ENCODE measurements around the gene AMOTL1.

AMOTL1 gene

DNA sequence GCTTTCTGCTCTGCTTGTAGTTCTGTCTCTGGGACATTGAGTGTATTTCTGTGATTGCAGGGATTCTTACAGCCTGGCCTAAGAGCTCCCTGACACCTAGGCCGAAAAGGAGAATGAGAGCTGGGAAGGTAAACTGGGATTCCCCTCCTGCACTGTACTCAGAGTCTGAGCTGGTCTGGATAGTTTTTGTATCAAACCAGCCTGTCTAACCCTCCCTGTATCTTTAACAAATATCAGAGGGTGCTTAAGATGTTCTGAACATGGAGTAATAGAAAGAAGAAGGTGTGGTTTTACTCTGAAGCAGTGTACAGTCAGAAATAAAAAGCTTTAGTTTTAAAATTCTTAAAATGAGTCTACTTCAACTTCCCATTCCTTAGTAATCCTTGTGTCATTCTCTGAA, 57.3 kb downstream of the AMOTL1 start:
- Histone ChIP-seq H3K9ac (ENCODE audit: insufficient read length, low read depth) (no peak overlapping the region), H3K4me1 (ENCODE audit: insufficient read depth, insufficient read length) (no peaks in the 10 kb centered on the region), H3K4me3 (ENCODE audit: insufficient read length, low read depth) (no peak overlapping the region), H3K9me3 (ENCODE audit: insufficient read depth, low read length) (no peaks in the 10 kb centered on the region), H3K36me3 (ENCODE audit: insufficient read depth, insufficient read length, low read length) (peaks cover 86% of the 10 kb centered on the region), H3K27me3 (ENCODE audit: insufficient read depth, insufficient read length) (no peaks in the 10 kb centered on the region)
- DNase-seq (ENCODE audit: low read depth, low spot score), result no peak
- TF ChIP-seq ZNF274 (IDR thresholded peaks at IDR 0.05; ENCODE audit: low read depth, low read length) (no peak), SUZ12 (IDR thresholded peaks at IDR 0.05; ENCODE audit: extremely low read depth, insufficient read depth, insufficient read length) (no peak), YY1 (IDR thresholded peaks at IDR 0.05; ENCODE audit: insufficient read depth, insufficient read length) (no peak)

- TF ChIP-seq SUZ12 (IDR thresholded peaks at IDR 0.05; ENCODE audit: extremely low read depth, insufficient read depth, insufficient read length), result no peak
- TF ChIP-seq YY1 (IDR thresholded peaks at IDR 0.05; ENCODE audit: insufficient read depth, insufficient read length), result no peak
- no peak for TF ChIP-seq ZNF274 (IDR thresholded peaks at IDR 0.05; ENCODE audit: low read depth, low read length)
Observed at GRCh38 chr11:94826415-94826814, 58.3 kb downstream of the AMOTL1 start.

DNA sequence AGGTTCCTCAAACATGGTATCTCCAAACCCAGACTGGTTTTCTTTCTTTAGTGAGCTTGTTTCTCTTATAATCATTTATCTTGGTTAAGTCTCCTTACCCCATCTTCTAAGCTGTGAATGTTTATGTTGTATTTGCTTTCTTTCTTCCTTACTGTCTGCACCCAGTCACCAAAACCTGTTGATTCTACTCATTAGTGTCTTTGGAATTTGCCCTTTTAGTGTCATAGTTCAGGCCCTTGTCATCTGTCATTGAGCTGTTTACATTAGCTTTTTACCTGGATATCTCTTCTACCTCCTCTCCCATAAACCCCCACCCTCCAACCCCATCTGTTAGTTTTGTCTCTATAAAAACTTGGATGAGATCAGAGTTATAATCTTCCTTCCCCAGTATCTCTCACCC, 59.9 kb downstream of the AMOTL1 start:
- DNase-seq (ENCODE audit: low read depth, low spot score), result no peak

More at GRCh38 chr11:94826415-94826814, 58.3 kb downstream of the AMOTL1 start:
- Histone ChIP-seq H3K4me1 (ENCODE audit: insufficient read depth, insufficient read length) (no peaks in the 10 kb centered on the region), H3K9ac (ENCODE audit: insufficient read length, low read depth) (no peak overlapping the region), H3K9me3 (ENCODE audit: insufficient read depth, low read length) (no peaks in the 10 kb centered on the region), H3K27me3 (ENCODE audit: insufficient read depth, insufficient read length) (no peaks in the 10 kb centered on the region), H3K36me3 (ENCODE audit: insufficient read depth, insufficient read length, low read length) (peaks cover 87% of the 10 kb centered on the region), H3K4me3 (ENCODE audit: insufficient read length, low read depth) (no peak overlapping the region)
- DNase-seq (ENCODE audit: low read depth, low spot score), result no peak

GRCh38 chr11:94830722-94831510, 62.8 kb downstream of the AMOTL1 start:
- Histone ChIP-seq H3K9me3 (ENCODE audit: insufficient read depth, low read length) (no peaks in the 10 kb centered on the region), H3K9ac (ENCODE audit: insufficient read length, low read depth) (no peak overlapping the region), H3K36me3 (ENCODE audit: insufficient read depth, insufficient read length, low read length) (peaks cover 77% of the 10 kb centered on the region), H3K4me1 (ENCODE audit: insufficient read depth, insufficient read length) (no peaks in the 10 kb centered on the region), H3K27me3 (ENCODE audit: insufficient read depth, insufficient read length) (no peaks in the 10 kb centered on the region), H3K4me3 (ENCODE audit: insufficient read length, low read depth) (no peak overlapping the region)
- no peak for TF ChIP-seq YY1 (IDR thresholded peaks at IDR 0.05; ENCODE audit: insufficient read depth, insufficient read length)
- TF ChIP-seq SUZ12 (IDR thresholded peaks at IDR 0.05; ENCODE audit: extremely low read depth, insufficient read depth, insufficient read length), result no peak
- no peak for DNase-seq (ENCODE audit: low read depth, low spot score)

More for the DNA sequence above, 59.9 kb downstream of the AMOTL1 start:
- H3K9ac ChIP-seq (ENCODE audit: insufficient read length, low read depth), result no peak overlapping the region
- no peaks in the 10 kb centered on the region for H3K27me3 ChIP-seq (ENCODE audit: insufficient read depth, insufficient read length)
- no peaks in the 10 kb centered on the region for H3K9me3 ChIP-seq (ENCODE audit: insufficient read depth, low read length)
- no peaks in the 10 kb centered on the region for H3K4me1 ChIP-seq (ENCODE audit: insufficient read depth, insufficient read length)
- H3K4me3 ChIP-seq (ENCODE audit: insufficient read length, low read depth), result no peak overlapping the region
- TF ChIP-seq YY1 (IDR thresholded peaks at IDR 0.05; ENCODE audit: insufficient read depth, insufficient read length) (no peak), SUZ12 (IDR thresholded peaks at IDR 0.05; ENCODE audit: extremely low read depth, insufficient read depth, insufficient read length) (no peak), ZNF274 (IDR thresholded peaks at IDR 0.05; ENCODE audit: low read depth, low read length) (no peak)
- peaks cover 88% of the 10 kb centered on the region for H3K36me3 ChIP-seq (ENCODE audit: insufficient read depth, insufficient read length, low read length)

GRCh38 chr11:94831529-94831928, 63.4 kb downstream of the AMOTL1 start:
- H3K9me3 ChIP-seq (ENCODE audit: insufficient read depth, low read length), result no peaks in the 10 kb centered on the region
- TF ChIP-seq YY1 (IDR thresholded peaks at IDR 0.05; ENCODE audit: insufficient read depth, insufficient read length) (no peak), SUZ12 (IDR thresholded peaks at IDR 0.05; ENCODE audit: extremely low read depth, insufficient read depth, insufficient read length) (no peak), ZNF274 (IDR thresholded peaks at IDR 0.05; ENCODE audit: low read depth, low read length) (no peak)
- peaks cover 76% of the 10 kb centered on the region for H3K36me3 ChIP-seq (ENCODE audit: insufficient read depth, insufficient read length, low read length)
- no peaks in the 10 kb centered on the region for H3K4me1 ChIP-seq (ENCODE audit: insufficient read depth, insufficient read length)
- H3K9ac ChIP-seq (ENCODE audit: insufficient read length, low read depth), result no peak overlapping the region
- DNase-seq (ENCODE audit: low read depth, low spot score), result no peak
- no peak overlapping the region for H3K4me3 ChIP-seq (ENCODE audit: insufficient read length, low read depth)
- H3K27me3 ChIP-seq (ENCODE audit: insufficient read depth, insufficient read length), result no peaks in the 10 kb centered on the region

DNA sequence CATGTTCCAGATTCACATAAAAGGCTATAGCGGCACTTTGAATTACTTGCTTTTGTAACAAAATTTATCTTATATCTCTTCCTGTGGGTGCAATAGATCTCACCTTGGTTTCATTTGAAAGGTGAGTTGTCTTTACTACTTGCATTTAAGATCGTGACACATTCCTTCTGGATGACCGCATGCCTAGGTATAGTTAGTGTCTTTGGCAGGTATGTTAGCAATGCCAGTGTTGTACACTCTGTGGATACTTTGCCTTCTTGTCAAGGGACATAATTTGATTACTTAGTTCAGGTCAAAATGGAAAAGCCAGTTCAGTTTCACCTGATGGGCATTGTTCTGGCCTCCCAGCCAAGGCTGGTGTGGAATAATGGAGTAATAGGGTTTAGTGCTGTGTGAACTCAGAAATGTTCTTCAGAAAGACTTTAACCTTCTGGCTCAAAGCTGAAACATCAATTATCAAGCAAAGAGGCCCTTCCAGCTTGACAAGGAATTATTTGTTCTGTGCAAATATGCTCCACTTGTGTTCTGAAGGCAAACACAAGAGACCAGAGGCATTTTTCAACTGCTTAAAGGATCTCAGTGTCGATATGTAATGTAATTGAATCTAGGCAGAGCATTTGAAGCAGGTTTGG, 64.6 kb downstream of the AMOTL1 start:
- Histone ChIP-seq H3K4me3 (ENCODE audit: insufficient read length, low read depth) (no peak overlapping the region), H3K27me3 (ENCODE audit: insufficient read depth, insufficient read length) (no peaks in the 10 kb centered on the region), H3K36me3 (ENCODE audit: insufficient read depth, insufficient read length, low read length) (peaks cover 73% of the 10 kb centered on the region), H3K9me3 (ENCODE audit: insufficient read depth, low read length) (no peaks in the 10 kb centered on the region), H3K9ac (ENCODE audit: insufficient read length, low read depth) (no peak overlapping the region), H3K4me1 (ENCODE audit: insufficient read depth, insufficient read length) (no peaks in the 10 kb centered on the region)
- TF ChIP-seq ZNF274 (IDR thresholded peaks at IDR 0.05; ENCODE audit: low read depth, low read length), result no peak
- DNase-seq (ENCODE audit: low read depth, low spot score), result no peak

DNA sequence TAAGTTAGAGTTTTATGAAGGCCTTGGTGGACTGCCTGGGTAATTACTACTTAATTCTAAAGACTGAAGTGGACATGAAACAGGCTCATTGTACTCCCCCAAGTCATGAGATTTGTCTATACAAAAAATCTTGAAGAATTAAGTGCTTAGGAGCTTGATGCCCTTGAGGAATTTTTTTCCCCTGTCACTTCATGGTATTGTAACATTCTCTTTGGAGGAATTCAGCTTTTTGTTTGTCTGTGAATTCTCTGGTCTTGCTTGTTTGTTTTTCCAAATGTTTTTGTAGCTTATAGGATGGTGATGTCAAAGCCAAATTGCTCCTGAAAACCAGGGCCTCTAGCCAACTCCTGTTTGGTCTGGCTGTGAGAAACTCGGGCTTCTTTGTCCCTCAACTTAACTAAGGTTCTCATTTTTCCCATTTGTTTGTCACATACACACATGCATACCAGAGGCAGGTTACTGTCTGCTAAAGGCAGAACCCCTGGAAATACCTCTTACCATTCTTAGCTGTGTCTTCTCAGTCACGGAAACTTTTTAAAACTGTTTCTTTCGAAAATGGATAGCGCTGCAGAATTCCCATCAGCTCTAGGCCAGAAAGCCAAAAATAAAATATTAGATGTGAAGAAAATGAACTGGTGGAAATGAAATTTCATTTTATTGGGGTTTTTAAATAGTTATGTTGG, 66.9 kb downstream of the AMOTL1 start:
- H3K4me3 ChIP-seq (ENCODE audit: insufficient read length, low read depth), result no peak overlapping the region
- peaks cover 69% of the 10 kb centered on the region for H3K36me3 ChIP-seq (ENCODE audit: insufficient read depth, insufficient read length, low read length)
- H3K27me3 ChIP-seq (ENCODE audit: insufficient read depth, insufficient read length), result no peaks in the 10 kb centered on the region
- no peak for DNase-seq (ENCODE audit: low read depth, low spot score)
- TF ChIP-seq SUZ12 (IDR thresholded peaks at IDR 0.05; ENCODE audit: extremely low read depth, insufficient read depth, insufficient read length) (no peak), ZNF274 (IDR thresholded peaks at IDR 0.05; ENCODE audit: low read depth, low read length) (no peak), YY1 (IDR thresholded peaks at IDR 0.05; ENCODE audit: insufficient read depth, insufficient read length) (no peak)
- H3K9ac ChIP-seq (ENCODE audit: insufficient read length, low read depth), result no peak overlapping the region
- H3K4me1 ChIP-seq (ENCODE audit: insufficient read depth, insufficient read length), result no peaks in the 10 kb centered on the region
- no peaks in the 10 kb centered on the region for H3K9me3 ChIP-seq (ENCODE audit: insufficient read depth, low read length)
